Keratinocyte (primary cell): ENCODE data around the gene ROR2.

Experiments
- CTCF ChIP-seq, 3 experiments: IDR thresholded peaks in 1 of 3; conservative IDR thresholded peaks in 1 of 3; optimal IDR thresholded peaks in 1 of 3; 2 replicates in 2 of 3; 3 replicates in 1 of 3; pipeline versions ENCODE3 to v1.5.1; 2011; ENCODE audit warnings: low read length in 3 of 3, mild to moderate bottlenecking in 3 of 3, moderate library complexity in 2 of 3, control low read depth in 1 of 3, inconsistent platforms in 1 of 3; ENCODE audit not compliant: insufficient read depth in 2 of 3; ENCODE audit errors: extremely low read depth in 1 of 3
- EZH2 ChIP-seq: IDR thresholded peaks from one replicate; pipeline ENCODE4 v1.6.1; 2012; ENCODE audit warnings: inconsistent platforms, mild to moderate bottlenecking, low read length, moderate library complexity

- TF ChIP-seq CTCF (optimal IDR thresholded peaks at IDR 0.05 in 1 of 3, IDR thresholded peaks at IDR 0.05 in 1 of 3, conservative IDR thresholded peaks at IDR 0.05 in 1 of 3; ENCODE audit: extremely low read depth in 1 of 3, insufficient read depth in 2 of 3, low read length in 3 of 3) (no peak), EZH2 (no peak)
Observed at GRCh38 chr9:91904588-91905236, 45.3 kb downstream of the ROR2 start.
